Activated CD4-positive, alpha-beta T cell treated with anti-CD3 and anti-CD28 coated beads, Interleukin-2, amount 10 ng/mL, durations not matched to agents 7 days and 5 days (primary cell): ENCODE data around the gene SURF1. TPM values are rescaled to one million over a fixed set of nuclear protein-coding genes. Genes with fewer than 3 reads are reported as not detected.

ENCODE experiments used
- CTCF ChIA-PET: fragments of 350-600 bp; sonication (Branson Sonifier 250); formaldehyde crosslinking; loops from one replicate; lab custom pipeline; 2021; ENCODE audit warnings: antibody characterized with exemption; lab: Charles Lee
- POLR2A ChIA-PET: fragments of 350-600 bp; sonication (Branson Sonifier 250); formaldehyde crosslinking; loops from one replicate; lab custom pipeline; 2021; ENCODE audit warnings: antibody characterized with exemption; lab: Charles Lee
- DNase-seq: peaks from one replicate; pipeline ENCODE4 v3.0.0-alpha.2; 2020
- H3K27ac Mint-ChIP-seq: one replicate; pipeline ENCODE4 v1.8.0; 2021; ENCODE audit warnings: mild to moderate bottlenecking, moderate library complexity, mixed read lengths
- H3K27me3 Mint-ChIP-seq: one replicate; pipeline ENCODE4 v1.8.0; 2021; ENCODE audit warnings: mixed read lengths
- H3K36me3 Mint-ChIP-seq: one replicate; pipeline ENCODE4 v1.8.0; 2021; ENCODE audit warnings: low read depth, mixed read lengths
- H3K4me1 Mint-ChIP-seq: one replicate; pipeline ENCODE4 v1.8.0; 2021; ENCODE audit warnings: mixed read lengths
- H3K4me3 Mint-ChIP-seq: one replicate; pipeline ENCODE4 v1.8.0; 2021; ENCODE audit warnings: mild to moderate bottlenecking, moderate library complexity, mixed read lengths
- H3K9me3 Mint-ChIP-seq: one replicate; pipeline ENCODE4 v1.8.0; 2021; ENCODE audit warnings: mixed read lengths
- total RNA-seq, 2 experiments: library from RNA; stranded (reverse); gene quantifications; one replicate each; pipeline ENCODE4 v1.2.3, GENCODE V29; 2021

The SURF1 gene
- total RNA-seq: 10 to 100 TPM; 39.4 to 48.9 TPM

GRCh38 chr9:133356391-133357091 lies at the start of gene SURF1, which contains the start of gene SURF2:
TSS of gene SURF1 (minus strand) at chr9:133356487. CDS start at chr9:133356453, 34 bp downstream.
TSS of gene SURF2 (plus strand) at chr9:133356550. CDS start at chr9:133356593, 43 bp downstream.
- CTCF ChIA-PET: interaction anchor here (1.0 to 2.3 kb wide), 7 partner anchors 8 to 171 kb away, joined by 3 to 11 read pairs (median 5); partner anchors contain the start of genes MED22, RPL7A and STKLD1

GRCh38 chr9:133405508-133406438 lies 49.5 kb upstream of the SURF1 start:
- POLR2A ChIA-PET: no interaction called here
- Mint-ChIP-seq H3K9me3 (no peaks in the 10 kb centered on the region), H3K27ac (no peak overlapping the region)

More at GRCh38 chr9:133356391-133357091, at the start of gene SURF1, which contains the start of gene SURF2:
- peaks cover 50% of the 10 kb centered on the region for H3K4me1 Mint-ChIP-seq
- POLR2A ChIA-PET: interaction anchor here (1.1 to 2.5 kb wide), 2 partner anchors 9 to 14 kb away, joined by 4 to 7 read pairs; partner anchors contain the start of genes MED22 and RPL7A
- peak within 1 kb of the TSS; percentile 85 for H3K4me3 Mint-ChIP-seq
- H3K27ac Mint-ChIP-seq: peak within 1 kb of the TSS; percentile 88
- H3K9me3 Mint-ChIP-seq: no peaks in the 10 kb centered on the region
- no peaks in the 10 kb centered on the region for H3K27me3 Mint-ChIP-seq
- DNase-seq: peak; percentile 92
- peaks cover 32% of the 10 kb centered on the region for H3K36me3 Mint-ChIP-seq

GRCh38 chr9:133404454-133405002 lies 48.2 kb upstream of the SURF1 start:
- H3K27ac Mint-ChIP-seq: no peak overlapping the region
- no peak overlapping the region for H3K4me3 Mint-ChIP-seq
- ChIA-PET POLR2A (no interaction called here), CTCF (interaction anchor here (0.7 to 1.7 kb wide), 3 partner anchors 9 to 219 kb away, joined by 3 to 4 read pairs (median 4); no protein-coding TSS in a partner anchor)
- no peaks in the 10 kb centered on the region for H3K9me3 Mint-ChIP-seq
- no peak for DNase-seq
- peaks cover 5% of the 10 kb centered on the region for H3K4me1 Mint-ChIP-seq
- H3K36me3 Mint-ChIP-seq: peaks cover 20% of the 10 kb centered on the region
- H3K27me3 Mint-ChIP-seq: no peaks in the 10 kb centered on the region

More at GRCh38 chr9:133405508-133406438, 49.5 kb upstream of the SURF1 start:
- no peak for DNase-seq
- Mint-ChIP-seq H3K36me3 (peaks cover 31% of the 10 kb centered on the region), H3K4me1 (peaks cover 5% of the 10 kb centered on the region), H3K27me3 (no peaks in the 10 kb centered on the region), H3K4me3 (no peak overlapping the region)
- CTCF ChIA-PET: interaction anchor here (0.6 to 1.7 kb wide), 4 partner anchors 10 to 220 kb away, joined by 3 to 4 read pairs (median 3); no protein-coding TSS in a partner anchor

GRCh38 chr9:133403766-133404453 lies 47.6 kb upstream of the SURF1 start:
- peak; percentile 62 for DNase-seq
- H3K4me3 Mint-ChIP-seq: no peak overlapping the region
- H3K27ac Mint-ChIP-seq: no peak overlapping the region
- CTCF ChIA-PET: interaction anchor here (0.6 to 1.7 kb wide), 4 partner anchors 9 to 416 kb away, joined by 3 to 4 read pairs (median 4); no protein-coding TSS in a partner anchor
- H3K4me1 Mint-ChIP-seq: peaks cover 5% of the 10 kb centered on the region
- no peaks in the 10 kb centered on the region for H3K27me3 Mint-ChIP-seq
- POLR2A ChIA-PET: no interaction called here
- H3K36me3 Mint-ChIP-seq: peaks cover 18% of the 10 kb centered on the region
- H3K9me3 Mint-ChIP-seq: no peaks in the 10 kb centered on the region

GRCh38 chr9:133402689-133403088 lies 46.4 kb upstream of the SURF1 start:
- no peak for DNase-seq
- Mint-ChIP-seq H3K36me3 (peaks cover 15% of the 10 kb centered on the region), H3K27ac (no peak overlapping the region), H3K9me3 (no peaks in the 10 kb centered on the region), H3K27me3 (no peaks in the 10 kb centered on the region), H3K4me1 (peaks cover 5% of the 10 kb centered on the region), H3K4me3 (no peak overlapping the region)
- POLR2A ChIA-PET: no interaction called here
- CTCF ChIA-PET: no interaction called here

- Mint-ChIP-seq H3K27me3 (no peaks in the 10 kb centered on the region), H3K4me1 (no peaks in the 10 kb centered on the region), H3K36me3 (peaks cover 6% of the 10 kb centered on the region), H3K9me3 (no peaks in the 10 kb centered on the region), H3K27ac (no peak overlapping the region), H3K4me3 (no peak overlapping the region)
- no peak for DNase-seq
- ChIA-PET POLR2A (no interaction called here), CTCF (interaction anchor here (1.2 kb wide), 1 partner anchor 216 kb away, joined by 3 read pairs; no protein-coding TSS in a partner anchor)
Observed at GRCh38 chr9:133401588-133401987, 45.3 kb upstream of the SURF1 start.

GRCh38 chr9:133400292-133400691 lies 44.0 kb upstream of the SURF1 start:
- ChIA-PET POLR2A (no interaction called here), CTCF (interaction anchor here (0.6 to 1.2 kb wide), 3 partner anchors 214 to 1875 kb away, joined by 3 to 4 read pairs (median 3); no protein-coding TSS in a partner anchor)
- Mint-ChIP-seq H3K9me3 (no peaks in the 10 kb centered on the region), H3K36me3 (peaks cover 5% of the 10 kb centered on the region), H3K27me3 (no peaks in the 10 kb centered on the region), H3K4me3 (no peak overlapping the region), H3K4me1 (no peaks in the 10 kb centered on the region), H3K27ac (no peak overlapping the region)
- no peak for DNase-seq

- Mint-ChIP-seq H3K4me3 (no peak overlapping the region), H3K9me3 (no peaks in the 10 kb centered on the region), H3K36me3 (no peaks in the 10 kb centered on the region), H3K4me1 (no peaks in the 10 kb centered on the region), H3K27ac (no peak overlapping the region), H3K27me3 (no peaks in the 10 kb centered on the region)
- POLR2A ChIA-PET: no interaction called here
- CTCF ChIA-PET: interaction anchor here (0.7 to 1.5 kb wide), 3 partner anchors 11 to 115 kb away, joined by 3 to 4 read pairs (median 3); no protein-coding TSS in a partner anchor
- no peak for DNase-seq
Observed at GRCh38 chr9:133397895-133398294, 41.6 kb upstream of the SURF1 start.

GRCh38 chr9:133397370-133397769 lies 41.1 kb upstream of the SURF1 start:
- Mint-ChIP-seq H3K4me3 (no peak overlapping the region), H3K9me3 (no peaks in the 10 kb centered on the region), H3K27me3 (no peaks in the 10 kb centered on the region), H3K27ac (no peak overlapping the region), H3K36me3 (no peaks in the 10 kb centered on the region), H3K4me1 (no peaks in the 10 kb centered on the region)
- DNase-seq: no peak
- CTCF ChIA-PET: interaction anchor here (1.2 to 1.5 kb wide), 2 partner anchors 11 to 19 kb away, joined by 3 to 4 read pairs; no protein-coding TSS in a partner anchor
- POLR2A ChIA-PET: interaction anchor here (0.6 kb wide), 1 partner anchor 238 kb away, joined by 3 read pairs; no protein-coding TSS in a partner anchor

- no peak overlapping the region for H3K27ac Mint-ChIP-seq
- CTCF ChIA-PET: interaction anchor here (1.2 to 1.5 kb wide), 2 partner anchors 10 to 19 kb away, joined by 3 to 4 read pairs; no protein-coding TSS in a partner anchor
- no peaks in the 10 kb centered on the region for H3K9me3 Mint-ChIP-seq
- H3K36me3 Mint-ChIP-seq: no peaks in the 10 kb centered on the region
- H3K4me3 Mint-ChIP-seq: no peak overlapping the region
- POLR2A ChIA-PET: interaction anchor here (0.6 kb wide), 1 partner anchor 238 kb away, joined by 3 read pairs; no protein-coding TSS in a partner anchor
- DNase-seq: no peak
- H3K27me3 Mint-ChIP-seq: no peaks in the 10 kb centered on the region
- no peaks in the 10 kb centered on the region for H3K4me1 Mint-ChIP-seq
Observed at GRCh38 chr9:133396952-133397351, 40.7 kb upstream of the SURF1 start.

GRCh38 chr9:133394687-133395271 lies 38.5 kb upstream of the SURF1 start:
- ChIA-PET CTCF (interaction anchor here (0.8 to 1.7 kb wide), 3 partner anchors 10 to 18 kb away, joined by 4 read pairs; no protein-coding TSS in a partner anchor), POLR2A (no interaction called here)
- Mint-ChIP-seq H3K4me3 (no peak overlapping the region), H3K27ac (no peak overlapping the region), H3K4me1 (no peaks in the 10 kb centered on the region), H3K27me3 (no peaks in the 10 kb centered on the region), H3K9me3 (no peaks in the 10 kb centered on the region), H3K36me3 (no peaks in the 10 kb centered on the region)
- no peak for DNase-seq
